NCI-H2107 treated with DMSO at 0.1 percent for 48 hours (cell line): ENCODE data around the gene TMEM42.
"Not testable (repeated sequence)": the region's sequence is repeated elsewhere in the genome, so short reads cannot be mapped to it uniquely, and the experiment has no call there.

ENCODE experiments used
- DNase-seq: peaks from one replicate; lab custom pipeline; 2025; ENCODE audit not compliant: unreplicated experiment; lab: John Stamatoyannopoulos, UW

TMEM42 gene

GRCh38 chr3:44861412-44862225 is at the start of gene TMEM42:
TMEM42 (plus strand) TSS chr3:44861912; CDS start chr3:44861925, 13 bp downstream.
- peak; percentile 20 for DNase-seq

DNA sequence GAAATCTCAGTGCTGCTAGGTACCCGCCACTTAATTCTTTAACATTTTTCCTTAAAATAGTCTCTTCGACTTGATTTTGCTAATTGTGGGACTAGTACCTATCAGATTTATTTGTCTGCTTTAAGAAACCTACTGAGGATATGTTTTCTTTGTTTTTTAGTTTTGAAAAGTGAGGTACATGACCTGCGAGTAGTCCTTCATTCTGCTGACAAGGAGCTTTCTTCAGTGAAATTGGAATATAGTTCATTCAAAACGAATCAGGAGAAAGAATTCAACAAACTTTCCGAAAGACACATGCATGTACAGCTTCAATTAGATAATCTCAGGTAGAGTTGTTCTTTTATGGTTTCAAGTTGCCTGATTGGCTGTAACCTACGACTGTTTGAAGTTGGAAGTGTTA is 47.0 kb upstream of the TMEM42 start:
- DNase-seq: no peak

- not testable (repeated sequence) for DNase-seq
These were observed 45.4 kb upstream of the TMEM42 start for GRCh38 chr3:44816334-44816733.

GRCh38 chr3:44821206-44821605 is 40.5 kb upstream of the TMEM42 start:
- not testable (repeated sequence) for DNase-seq

DNA sequence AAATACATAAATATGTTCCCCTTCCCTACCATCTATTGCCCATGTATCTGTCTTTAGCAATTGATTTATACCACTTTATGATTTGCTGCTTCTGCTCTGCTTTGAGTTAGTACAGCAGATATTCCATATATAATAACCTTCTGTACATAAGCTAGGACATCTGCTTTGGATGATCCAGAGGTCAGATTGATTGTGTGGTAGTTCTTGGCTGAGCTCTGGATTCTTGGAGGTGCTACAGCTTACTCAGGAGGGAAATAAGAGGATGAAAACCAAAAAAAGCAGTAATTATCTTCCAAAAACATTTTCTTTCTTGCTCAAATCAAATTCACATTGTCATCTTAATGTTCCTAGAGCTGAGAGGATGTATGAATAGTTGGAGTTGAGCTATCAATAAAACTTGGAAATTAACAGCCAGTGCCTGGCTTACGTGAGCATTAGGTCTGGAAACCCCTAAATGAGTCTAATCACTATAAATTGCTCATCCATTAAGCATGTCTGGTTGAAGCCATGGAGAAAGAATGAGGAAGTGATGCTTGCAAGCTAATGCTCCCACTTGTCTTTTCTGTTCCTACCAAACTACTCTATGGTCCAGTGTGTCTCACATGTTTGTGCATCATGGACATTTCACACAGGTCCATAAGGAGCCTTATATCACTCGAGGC is 36.3 kb upstream of the TMEM42 start:
- DNase-seq: no peak

- DNase-seq: no peak
These were observed 34.5 kb upstream of the TMEM42 start for GRCh38 chr3:44827196-44827595.

GRCh38 chr3:44831232-44831631 is 30.5 kb upstream of the TMEM42 start:
- no peak for DNase-seq

DNA sequence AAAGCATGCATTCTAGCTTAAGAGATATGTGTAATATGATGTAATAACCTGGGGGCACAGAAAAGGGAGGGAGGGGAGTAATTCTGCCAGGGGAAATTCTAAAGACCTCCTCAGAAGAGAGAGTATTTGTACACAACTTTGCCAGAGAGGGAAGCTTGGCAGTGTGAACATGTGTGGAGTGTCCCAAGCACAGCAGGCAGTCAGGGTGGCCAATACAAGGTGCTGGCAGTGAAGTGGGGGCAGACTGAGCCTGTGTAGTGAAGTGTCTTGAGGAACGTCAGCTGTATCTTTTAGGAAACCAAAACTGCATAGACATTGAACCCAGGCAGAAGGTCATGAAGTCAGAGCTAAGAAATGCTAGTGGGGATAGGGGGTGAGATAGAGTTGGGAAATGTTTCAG is 29.7 kb upstream of the TMEM42 start:
- no peak for DNase-seq

DNA sequence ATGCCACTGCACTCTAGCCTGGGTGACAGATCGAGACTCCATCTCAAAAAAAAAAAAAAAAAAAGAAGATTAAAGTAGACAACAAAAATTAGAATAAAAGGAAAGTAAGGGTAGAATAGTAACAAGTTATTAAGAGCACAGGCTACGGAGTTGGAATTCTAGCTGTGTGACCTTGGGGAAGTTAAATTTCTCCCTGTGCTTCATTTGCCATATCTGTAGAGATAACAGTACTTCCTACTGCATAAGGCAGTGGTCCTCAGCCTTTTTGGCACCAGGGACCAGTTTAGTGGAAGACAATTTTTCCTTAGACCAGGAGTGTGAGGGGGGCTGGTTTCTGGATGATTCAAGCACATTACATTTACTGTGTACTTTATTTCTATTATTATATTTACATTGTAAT is 28.7 kb upstream of the TMEM42 start:
- no peak for DNase-seq

GRCh38 chr3:44833394-44833793 is 28.3 kb upstream of the TMEM42 start:
- no peak for DNase-seq

DNA sequence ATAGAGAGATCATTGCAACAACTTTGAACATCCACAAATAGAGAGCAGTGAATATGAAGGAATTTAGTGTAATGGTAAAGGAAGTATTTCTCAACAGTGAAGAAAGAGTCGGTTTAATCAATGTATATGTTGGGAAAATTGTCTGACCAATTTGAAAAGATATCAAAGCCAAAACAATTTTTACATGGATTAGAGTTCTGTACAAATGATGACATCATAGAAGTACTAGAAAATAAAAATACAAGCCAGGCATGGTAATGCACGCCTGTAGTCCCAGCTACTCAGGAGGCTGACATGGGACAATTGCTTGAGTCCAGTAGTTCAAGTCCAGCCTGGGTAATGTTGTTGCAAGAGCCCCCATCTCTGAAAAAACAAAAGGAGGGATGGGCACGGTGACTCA is 26.0 kb upstream of the TMEM42 start:
- DNase-seq: no peak

DNA sequence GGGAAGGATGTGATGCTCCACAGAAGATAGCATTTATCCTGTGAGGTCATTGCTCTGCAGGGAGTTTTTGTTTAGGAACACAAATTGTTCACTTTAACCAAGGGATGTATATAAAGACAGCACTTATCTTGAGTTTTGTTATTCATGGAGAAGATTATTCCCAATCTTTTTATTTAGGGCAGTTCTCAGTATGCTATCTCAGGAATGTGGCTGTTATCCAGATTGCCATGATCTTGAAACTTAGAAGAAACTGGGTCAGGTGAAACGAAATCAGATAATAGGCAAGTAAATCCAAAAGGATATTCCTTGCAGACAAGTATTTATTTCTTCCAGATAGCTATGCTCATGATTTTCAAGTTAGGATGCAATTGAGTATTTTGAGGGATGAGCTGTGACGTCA is 19.3 kb upstream of the TMEM42 start:
- DNase-seq: no peak

GRCh38 chr3:44845528-44846520 is 15.9 kb upstream of the TMEM42 start:
- DNase-seq: no peak

- no peak for DNase-seq
These were observed 13.1 kb upstream of the TMEM42 start for GRCh38 chr3:44848634-44849033.

GRCh38 chr3:44856663-44857062 is 5.0 kb upstream of the TMEM42 start:
- DNase-seq: not testable (repeated sequence)

- DNase-seq: no peak
These were observed 1.6 kb upstream of the TMEM42 start for GRCh38 chr3:44860117-44860516.

DNA sequence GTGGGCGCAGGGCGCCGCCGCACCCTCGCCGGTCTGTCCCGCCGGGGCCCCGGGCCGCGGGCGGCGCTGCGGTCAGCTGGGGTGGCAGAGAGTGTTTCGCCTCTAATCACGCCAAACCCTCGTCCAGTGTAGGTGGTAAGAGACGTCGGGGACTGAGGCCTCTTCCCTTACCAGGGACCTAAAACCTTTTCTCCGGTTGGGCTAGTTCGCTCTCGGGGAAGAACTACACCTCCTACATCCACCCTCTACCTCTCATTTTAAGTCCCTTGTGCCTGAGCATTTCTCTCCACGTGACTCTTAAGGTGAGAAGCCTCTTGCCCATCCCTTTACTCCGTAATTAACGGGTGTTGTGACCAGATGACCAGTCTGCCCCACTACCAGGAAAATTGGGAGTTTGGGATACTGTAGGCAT is 520 bp downstream of the TMEM42 start:
- no peak for DNase-seq

DNA sequence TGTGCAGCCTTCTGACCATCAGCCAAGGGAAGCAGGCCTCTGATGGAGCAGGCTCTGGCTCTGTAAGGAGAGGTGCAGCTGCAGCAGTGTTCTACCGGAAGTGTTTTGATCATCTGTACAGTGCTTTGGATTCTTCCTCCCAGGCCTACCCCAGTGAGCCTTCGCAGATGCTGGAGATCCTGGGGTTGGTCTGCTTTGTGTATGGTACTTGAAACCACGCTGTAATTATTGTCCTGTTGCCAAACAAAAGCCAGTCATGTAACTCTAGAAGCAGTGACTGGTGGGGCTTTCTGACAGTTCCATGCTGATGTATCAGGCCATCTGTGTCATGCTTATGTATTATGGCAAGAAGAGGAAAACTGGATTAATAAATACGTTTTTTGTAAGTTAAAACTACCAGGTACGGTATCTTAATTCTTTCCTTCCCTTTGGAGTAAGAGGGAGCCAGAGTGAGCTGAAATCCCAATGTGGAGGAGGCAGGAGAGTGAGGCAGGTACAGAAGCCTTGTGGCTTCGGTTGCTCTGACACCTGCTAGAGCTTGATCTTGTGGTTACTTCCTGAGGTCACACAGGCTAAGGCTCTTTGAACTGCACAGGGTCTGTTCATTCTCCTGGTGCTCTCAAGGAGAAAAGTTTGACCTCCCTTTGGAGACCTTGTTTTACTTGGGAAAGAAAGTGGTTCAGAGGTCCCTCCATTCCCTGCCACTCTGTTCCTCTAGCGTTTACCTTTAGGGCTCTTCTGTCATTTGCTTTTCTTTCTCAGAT is 3.7 kb downstream of the TMEM42 start:
- peak; percentile 84 for DNase-seq

DNA sequence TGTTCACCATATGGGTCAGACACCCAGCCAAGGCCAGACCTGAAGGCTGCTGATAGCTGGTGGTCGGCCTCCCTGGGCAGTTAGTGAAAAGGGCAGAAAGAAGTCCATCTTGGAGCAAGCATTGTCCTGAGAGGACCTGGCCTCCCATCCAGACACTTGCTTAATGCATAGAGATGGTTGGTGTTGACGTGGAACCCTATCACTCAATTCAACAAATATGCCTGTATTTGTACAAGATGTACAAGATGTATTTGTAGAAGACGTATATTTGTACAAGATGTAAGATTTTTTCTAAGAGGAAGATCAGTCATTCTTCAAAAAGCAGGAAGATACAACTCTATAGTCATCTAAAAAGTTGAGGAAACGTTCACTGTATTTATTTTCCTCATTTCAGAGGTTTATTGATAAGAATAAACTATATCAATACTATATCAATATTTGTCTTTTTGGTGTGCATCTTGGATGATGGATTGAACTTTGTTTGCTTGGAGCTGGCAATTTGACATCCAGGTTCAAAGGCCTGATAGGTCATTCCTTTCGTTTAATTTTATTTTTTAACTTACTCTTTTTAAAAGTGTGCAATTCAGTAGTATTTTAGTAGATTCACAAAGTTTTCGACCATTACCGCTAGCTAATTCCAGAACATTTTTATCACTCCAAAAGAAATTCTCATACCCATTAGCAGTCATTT is 5.9 kb downstream of the TMEM42 start:
- DNase-seq: no peak
